ENCODE data around the gene PDC. TPM values are rescaled to one million over a fixed set of nuclear protein-coding genes. Genes with fewer than 3 reads are reported as not detected.

Gene PDC
- polyA plus RNA-seq, 2 of the 4 experiments (the other 2 are of a cell fraction): not detected

DNA sequence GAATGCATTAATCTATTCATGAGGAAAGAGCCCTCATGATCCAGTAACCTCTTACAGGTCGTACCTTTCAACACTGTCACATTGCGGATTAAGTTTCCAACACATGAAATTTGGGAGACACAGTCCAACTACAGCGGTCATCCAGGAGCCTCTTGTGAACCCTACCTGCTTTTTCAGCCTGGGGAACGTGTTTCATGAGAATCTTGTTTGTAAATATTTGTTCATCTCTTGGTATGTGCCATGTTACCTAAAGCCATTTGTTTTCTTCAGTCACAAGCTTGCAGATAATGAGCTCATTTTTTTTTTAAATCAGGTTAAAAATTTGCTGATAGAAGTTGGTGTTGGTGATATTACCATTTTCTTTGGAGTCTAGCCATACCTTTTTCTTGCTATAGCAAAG, 37.2 kb upstream of the PDC start:
- peak; percentile 23 for FAIRE-seq
- TF ChIP-seq BHLHE40 (IDR thresholded peaks at IDR 0.05; ENCODE audit: low read depth, low read length) (no peak), POLR2A (IDR thresholded peaks at IDR 0.05; ENCODE audit: low read length) (no peak), CHD2 (IDR thresholded peaks at IDR 0.05; ENCODE audit: low read length, partially characterized antibody) (no peak), FOSL2 (IDR thresholded peaks at IDR 0.05) (no peak), FOSL2 (CRISPR knock-in tag; IDR thresholded peaks at IDR 0.05) (no peak), HOXB13 (CRISPR knock-in tag; IDR thresholded peaks at IDR 0.05; ENCODE audit: low read depth) (no peak), RCOR1 (IDR thresholded peaks at IDR 0.05; ENCODE audit: low read depth, low read length) (no peak), POLR2AphosphoS2 (conservative IDR thresholded peaks at IDR 0.05; ENCODE audit: low read length) (no peak), EHMT2 (IDR thresholded peaks at IDR 0.05; ENCODE audit: low read depth) (no peak), EP300 (IDR thresholded peaks at IDR 0.05) (no peak), FOXS1 (CRISPR knock-in tag; IDR thresholded peaks at IDR 0.05) (no peak), ZNF302 (CRISPR knock-in tag; IDR thresholded peaks at IDR 0.05) (no peak), MAZ (IDR thresholded peaks at IDR 0.05; ENCODE audit: borderline replicate concordance, low read depth, low read length) (no peak)
- TF ChIP-seq, protein P1, sequence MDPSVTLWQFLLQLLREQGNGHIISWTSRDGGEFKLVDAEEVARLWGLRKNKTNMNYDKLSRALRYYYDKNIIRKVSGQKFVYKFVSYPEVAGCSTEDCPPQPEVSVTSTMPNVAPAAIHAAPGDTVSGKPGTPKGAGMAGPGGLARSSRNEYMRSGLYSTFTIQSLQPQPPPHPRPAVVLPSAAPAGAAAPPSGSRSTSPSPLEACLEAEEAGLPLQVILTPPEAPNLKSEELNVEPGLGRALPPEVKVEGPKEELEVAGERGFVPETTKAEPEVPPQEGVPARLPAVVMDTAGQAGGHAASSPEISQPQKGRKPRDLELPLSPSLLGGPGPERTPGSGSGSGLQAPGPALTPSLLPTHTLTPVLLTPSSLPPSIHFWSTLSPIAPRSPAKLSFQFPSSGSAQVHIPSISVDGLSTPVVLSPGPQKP (IDR thresholded peaks at IDR 0.05; ENCODE audit: low read depth, low read length): no peak
- TF ChIP-seq, protein P2, sequence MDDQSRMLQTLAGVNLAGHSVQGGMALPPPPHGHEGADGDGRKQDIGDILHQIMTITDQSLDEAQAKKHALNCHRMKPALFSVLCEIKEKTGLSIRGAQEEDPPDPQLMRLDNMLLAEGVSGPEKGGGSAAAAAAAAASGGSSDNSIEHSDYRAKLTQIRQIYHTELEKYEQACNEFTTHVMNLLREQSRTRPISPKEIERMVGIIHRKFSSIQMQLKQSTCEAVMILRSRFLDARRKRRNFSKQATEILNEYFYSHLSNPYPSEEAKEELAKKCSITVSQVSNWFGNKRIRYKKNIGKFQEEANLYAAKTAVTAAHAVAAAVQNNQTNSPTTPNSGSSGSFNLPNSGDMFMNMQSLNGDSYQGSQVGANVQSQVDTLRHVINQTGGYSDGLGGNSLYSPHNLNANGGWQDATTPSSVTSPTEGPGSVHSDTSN (IDR thresholded peaks at IDR 0.05): no peak
- TF ChIP-seq, protein P3, sequence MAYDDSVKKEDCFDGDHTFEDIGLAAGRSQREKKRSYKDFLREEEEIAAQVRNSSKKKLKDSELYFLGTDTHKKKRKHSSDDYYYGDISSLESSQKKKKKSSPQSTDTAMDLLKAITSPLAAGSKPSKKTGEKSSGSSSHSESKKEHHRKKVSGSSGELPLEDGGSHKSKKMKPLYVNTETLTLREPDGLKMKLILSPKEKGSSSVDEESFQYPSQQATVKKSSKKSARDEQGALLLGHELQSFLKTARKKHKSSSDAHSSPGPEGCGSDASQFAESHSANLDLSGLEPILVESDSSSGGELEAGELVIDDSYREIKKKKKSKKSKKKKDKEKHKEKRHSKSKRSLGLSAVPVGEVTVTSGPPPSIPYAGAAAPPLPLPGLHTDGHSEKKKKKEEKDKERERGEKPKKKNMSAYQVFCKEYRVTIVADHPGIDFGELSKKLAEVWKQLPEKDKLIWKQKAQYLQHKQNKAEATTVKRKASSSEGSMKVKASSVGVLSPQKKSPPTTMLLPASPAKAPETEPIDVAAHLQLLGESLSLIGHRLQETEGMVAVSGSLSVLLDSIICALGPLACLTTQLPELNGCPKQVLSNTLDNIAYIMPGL (CRISPR knock-in tag; IDR thresholded peaks at IDR 0.05; ENCODE audit: borderline replicate concordance): no peak
- H3K4me3 ChIP-seq: no peak overlapping the region
- peak overlapping the region; percentile 65 for H3K4me2 ChIP-seq
- no peak for ATAC-seq
- H3K4me1 ChIP-seq: peaks cover 87% of the 10 kb centered on the region
- H3K9me3 ChIP-seq: no peaks in the 10 kb centered on the region
- DNase-seq (ENCODE audit: low read depth in 1 of 2, low spot score in 1 of 2): peak in 1 of 2 experiments; percentile 31
- WGBS (ENCODE audit: missing lambda C conversion rate): 72% methylated on average over 4 of the region's 4 CpGs
- peak overlapping the region; percentile 71 to 77 for H3K27ac ChIP-seq
- ChIA-PET CTCF (interaction anchor here (1.5 kb wide), 1 partner anchor 16 kb away, joined by 6 read pairs; no protein-coding TSS in a partner anchor), POLR2A (interaction anchor here (0.5 to 0.7 kb wide), 2 partner anchors 12 to 21 kb away, joined by 3 read pairs; no protein-coding TSS in a partner anchor)

DNA sequence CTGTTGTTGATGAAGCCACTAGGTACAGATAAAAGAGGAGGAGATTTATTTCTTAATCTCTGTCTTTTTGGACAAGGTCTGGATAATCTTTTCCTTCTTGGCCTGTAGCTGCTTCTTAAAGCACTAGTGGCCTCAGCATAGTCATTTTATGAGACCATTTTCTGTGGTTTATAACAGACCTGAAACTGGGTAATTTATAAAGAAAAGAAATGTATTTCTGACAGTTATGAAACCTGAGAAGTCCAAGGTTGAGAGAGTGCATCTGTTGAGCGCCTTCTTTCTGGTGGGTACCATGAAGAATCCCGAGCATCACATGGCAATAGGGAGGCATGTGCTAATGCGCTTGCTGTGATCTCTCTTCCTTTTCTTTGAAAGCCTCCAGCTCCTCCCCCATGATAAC, 36.7 kb upstream of the PDC start:
- Histone ChIP-seq H3K27ac (peak overlapping the region; percentile 71 to 77), H3K4me2 (peak overlapping the region; percentile 65), H3K4me1 (peaks cover 86% of the 10 kb centered on the region), H3K9me3 (no peaks in the 10 kb centered on the region), H3K4me3 (no peak overlapping the region)
- 94% methylated on average over 3 of the region's 3 CpGs for WGBS (ENCODE audit: missing lambda C conversion rate)
- FAIRE-seq: no peak
- POLR2A ChIA-PET: interaction anchor here (0.7 kb wide), 1 partner anchor 21 kb away, joined by 3 read pairs; no protein-coding TSS in a partner anchor
- TF ChIP-seq SREBF2 (IDR thresholded peaks at IDR 0.05) (no peak), PHF8 (IDR thresholded peaks at IDR 0.05; ENCODE audit: borderline replicate concordance, low read depth) (no peak), POLR2AphosphoS2 (conservative IDR thresholded peaks at IDR 0.05; ENCODE audit: low read length) (no peak), BHLHE40 (IDR thresholded peaks at IDR 0.05; ENCODE audit: low read depth, low read length) (no peak), CHD2 (IDR thresholded peaks at IDR 0.05; ENCODE audit: low read length, partially characterized antibody) (no peak)
- TF ChIP-seq, protein P4, sequence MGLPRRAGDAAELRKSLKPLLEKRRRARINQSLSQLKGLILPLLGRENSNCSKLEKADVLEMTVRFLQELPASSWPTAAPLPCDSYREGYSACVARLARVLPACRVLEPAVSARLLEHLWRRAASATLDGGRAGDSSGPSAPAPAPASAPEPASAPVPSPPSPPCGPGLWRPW (IDR thresholded peaks at IDR 0.05): no peak
- TF ChIP-seq, protein P3 (CRISPR knock-in tag; IDR thresholded peaks at IDR 0.05; ENCODE audit: borderline replicate concordance): no peak
- TF ChIP-seq, protein P5, sequence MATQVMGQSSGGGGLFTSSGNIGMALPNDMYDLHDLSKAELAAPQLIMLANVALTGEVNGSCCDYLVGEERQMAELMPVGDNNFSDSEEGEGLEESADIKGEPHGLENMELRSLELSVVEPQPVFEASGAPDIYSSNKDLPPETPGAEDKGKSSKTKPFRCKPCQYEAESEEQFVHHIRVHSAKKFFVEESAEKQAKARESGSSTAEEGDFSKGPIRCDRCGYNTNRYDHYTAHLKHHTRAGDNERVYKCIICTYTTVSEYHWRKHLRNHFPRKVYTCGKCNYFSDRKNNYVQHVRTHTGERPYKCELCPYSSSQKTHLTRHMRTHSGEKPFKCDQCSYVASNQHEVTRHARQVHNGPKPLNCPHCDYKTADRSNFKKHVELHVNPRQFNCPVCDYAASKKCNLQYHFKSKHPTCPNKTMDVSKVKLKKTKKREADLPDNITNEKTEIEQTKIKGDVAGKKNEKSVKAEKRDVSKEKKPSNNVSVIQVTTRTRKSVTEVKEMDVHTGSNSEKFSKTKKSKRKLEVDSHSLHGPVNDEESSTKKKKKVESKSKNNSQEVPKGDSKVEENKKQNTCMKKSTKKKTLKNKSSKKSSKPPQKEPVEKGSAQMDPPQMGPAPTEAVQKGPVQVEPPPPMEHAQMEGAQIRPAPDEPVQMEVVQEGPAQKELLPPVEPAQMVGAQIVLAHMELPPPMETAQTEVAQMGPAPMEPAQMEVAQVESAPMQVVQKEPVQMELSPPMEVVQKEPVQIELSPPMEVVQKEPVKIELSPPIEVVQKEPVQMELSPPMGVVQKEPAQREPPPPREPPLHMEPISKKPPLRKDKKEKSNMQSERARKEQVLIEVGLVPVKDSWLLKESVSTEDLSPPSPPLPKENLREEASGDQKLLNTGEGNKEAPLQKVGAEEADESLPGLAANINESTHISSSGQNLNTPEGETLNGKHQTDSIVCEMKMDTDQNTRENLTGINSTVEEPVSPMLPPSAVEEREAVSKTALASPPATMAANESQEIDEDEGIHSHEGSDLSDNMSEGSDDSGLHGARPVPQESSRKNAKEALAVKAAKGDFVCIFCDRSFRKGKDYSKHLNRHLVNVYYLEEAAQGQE (IDR thresholded peaks at IDR 0.05): no peak
- TF ChIP-seq, protein P6, sequence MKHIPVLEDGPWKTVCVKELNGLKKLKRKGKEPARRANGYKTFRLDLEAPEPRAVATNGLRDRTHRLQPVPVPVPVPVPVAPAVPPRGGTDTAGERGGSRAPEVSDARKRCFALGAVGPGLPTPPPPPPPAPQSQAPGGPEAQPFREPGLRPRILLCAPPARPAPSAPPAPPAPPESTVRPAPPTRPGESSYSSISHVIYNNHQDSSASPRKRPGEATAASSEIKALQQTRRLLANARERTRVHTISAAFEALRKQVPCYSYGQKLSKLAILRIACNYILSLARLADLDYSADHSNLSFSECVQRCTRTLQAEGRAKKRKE (CRISPR knock-in tag; IDR thresholded peaks at IDR 0.05; ENCODE audit: low read depth): no peak
- TF ChIP-seq, protein P7, sequence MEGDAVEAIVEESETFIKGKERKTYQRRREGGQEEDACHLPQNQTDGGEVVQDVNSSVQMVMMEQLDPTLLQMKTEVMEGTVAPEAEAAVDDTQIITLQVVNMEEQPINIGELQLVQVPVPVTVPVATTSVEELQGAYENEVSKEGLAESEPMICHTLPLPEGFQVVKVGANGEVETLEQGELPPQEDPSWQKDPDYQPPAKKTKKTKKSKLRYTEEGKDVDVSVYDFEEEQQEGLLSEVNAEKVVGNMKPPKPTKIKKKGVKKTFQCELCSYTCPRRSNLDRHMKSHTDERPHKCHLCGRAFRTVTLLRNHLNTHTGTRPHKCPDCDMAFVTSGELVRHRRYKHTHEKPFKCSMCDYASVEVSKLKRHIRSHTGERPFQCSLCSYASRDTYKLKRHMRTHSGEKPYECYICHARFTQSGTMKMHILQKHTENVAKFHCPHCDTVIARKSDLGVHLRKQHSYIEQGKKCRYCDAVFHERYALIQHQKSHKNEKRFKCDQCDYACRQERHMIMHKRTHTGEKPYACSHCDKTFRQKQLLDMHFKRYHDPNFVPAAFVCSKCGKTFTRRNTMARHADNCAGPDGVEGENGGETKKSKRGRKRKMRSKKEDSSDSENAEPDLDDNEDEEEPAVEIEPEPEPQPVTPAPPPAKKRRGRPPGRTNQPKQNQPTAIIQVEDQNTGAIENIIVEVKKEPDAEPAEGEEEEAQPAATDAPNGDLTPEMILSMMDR (IDR thresholded peaks at IDR 0.05): no peak
- CTCF ChIA-PET: interaction anchor here (1.2 to 1.5 kb wide), 2 partner anchors 17 to 183 kb away, joined by 3 to 6 read pairs; partner anchors contain the start of gene PTGS2
- no peak for DNase-seq (ENCODE audit: low read depth in 1 of 2, low spot score in 1 of 2)
- ATAC-seq: no peak
